Tibial nerve (tissue), 4 donors: ENCODE measurements around the gene ELF2. TPM values are rescaled to one million over a fixed set of nuclear protein-coding genes. Genes with fewer than 3 reads are reported as not detected.
"Not testable (repeated sequence)": the region's sequence is repeated elsewhere in the genome, so short reads cannot be mapped to it uniquely, and the experiment has no call there.

ENCODE experiments used
- DNase-seq, 2 donors: peaks; one replicate each; pipeline ENCODE4 v3.0.0-alpha.2; 2019; ENCODE audit warnings: low spot score in 2 of 2
- H3K27ac ChIP-seq, 4 donors: fragments of 200-600 bp; sonication (generic) in 3 of 4; one replicate each; pipeline ENCODE4 v1.5.1; 2017 to 2019; ENCODE audit warnings: mild to moderate bottlenecking in 1 of 4
- H3K27me3 ChIP-seq, 2 donors: fragments of 200-600 bp; sonication (generic) in 1 of 2; one replicate each; pipeline versions ENCODE4 v1.5.1 to v1.6.0; 2017 to 2019
- H3K36me3 ChIP-seq, 3 donors: fragments of 200-600 bp; sonication (generic); one replicate each; pipeline ENCODE4 v1.5.1; 2018 to 2019
- H3K4me1 ChIP-seq, 4 donors: fragments of 200-600 bp; sonication (generic) in 3 of 4; one replicate each; pipeline ENCODE4 v1.5.1; 2017 to 2019
- H3K4me3 ChIP-seq, 4 donors: fragments of 200-600 bp; sonication (generic) in 3 of 4; one replicate each; pipeline ENCODE4 v1.5.1; 2017 to 2019; ENCODE audit warnings: mild to moderate bottlenecking in 1 of 4, moderate library complexity in 1 of 4
- H3K9me3 ChIP-seq, 4 donors: fragments of 200-600 bp; sonication (generic) in 3 of 4; one replicate each; pipeline ENCODE4 v1.5.1; 2017 to 2019
- CTCF ChIP-seq, 5 experiments: fragments of 200-600 bp in 3 of 5; fragments of 450-650 bp in 2 of 5; sonication (generic) in 3 of 5; IDR thresholded peaks; one replicate each; pipeline ENCODE4 v1.5.1; 2016 to 2019; ENCODE audit warnings: antibody characterized with exemption in 5 of 5, mild to moderate bottlenecking in 3 of 5, moderate library complexity in 2 of 5
- EP300 ChIP-seq, 2 donors: sonication (generic); formaldehyde crosslinking; IDR thresholded peaks; one replicate each; pipeline ENCODE4 v1.6.1; 2017; ENCODE audit warnings: antibody characterized with exemption in 2 of 2, mild to moderate bottlenecking in 1 of 2
- POLR2A ChIP-seq, 2 donors: fragments of 450-650 bp; IDR thresholded peaks; one replicate each; pipeline ENCODE4 v1.6.1; 2017; ENCODE audit warnings: antibody characterized with exemption in 2 of 2, mild to moderate bottlenecking in 2 of 2, moderate library complexity in 2 of 2
- WGBS, 2 donors: methylation state at CpG; one replicate each; pipeline ENCODE4 v1.1.5; 2018; 5-methylcytosine and 5-hydroxymethylcytosine counted together
- total RNA-seq, 4 donors: library from RNA; depleted of rRNA; stranded (reverse); fragments of >200 nt; gene quantifications; one replicate each; pipeline ENCODE4 v1.1.0, GENCODE V29; 2016

The ELF2 gene
- total RNA-seq, 4 donors from 2014 or later: 47.1 to 62.8 (median 54.1) TPM

GRCh38 chr4:139077567-139078355 is 99.3 kb downstream of the ELF2 start:
- 51 to 63% methylated on average over 1 of the region's 1 CpG for WGBS, 2 donors
- no peak overlapping the region for H3K27ac ChIP-seq
- peaks cover 0 to 79% (median 19%) of the 10 kb centered on the region in 4 donors for H3K4me1 ChIP-seq
- peaks cover 0 to 5% (median 0%) of the 10 kb centered on the region in 3 donors for H3K36me3 ChIP-seq
- no peak overlapping the region for H3K4me3 ChIP-seq
- H3K27me3 ChIP-seq: no peaks in the 10 kb centered on the region
- TF ChIP-seq POLR2A (IDR thresholded peaks at IDR 0.05) (no peak), EP300 (IDR thresholded peaks at IDR 0.05) (no peak), CTCF (IDR thresholded peaks at IDR 0.05) (no peak)
- no peaks in the 10 kb centered on the region for H3K9me3 ChIP-seq
- DNase-seq: no peak

- no peak overlapping the region for H3K27ac ChIP-seq
- H3K9me3 ChIP-seq: no peaks in the 10 kb centered on the region
- H3K27me3 ChIP-seq: no peaks in the 10 kb centered on the region
- DNase-seq: no peak
- peaks cover 0 to 18% (median 2%) of the 10 kb centered on the region in 3 donors for H3K36me3 ChIP-seq
- no peak overlapping the region for H3K4me3 ChIP-seq
- TF ChIP-seq EP300 (IDR thresholded peaks at IDR 0.05) (no peak), POLR2A (IDR thresholded peaks at IDR 0.05) (no peak), CTCF (IDR thresholded peaks at IDR 0.05) (no peak)
- WGBS, 2 donors: 91 to 98% methylated on average over 1 of the region's 1 CpG
- peaks cover 0 to 68% (median 8%) of the 10 kb centered on the region in 4 donors for H3K4me1 ChIP-seq
These were observed 100.8 kb downstream of the ELF2 start for GRCh38 chr4:139076016-139076744.

GRCh38 chr4:139060591-139060990 is 116.4 kb downstream of the ELF2 start:
- no peaks in the 10 kb centered on the region for H3K9me3 ChIP-seq

GRCh38 chr4:139059026-139059425 is 118.0 kb downstream of the ELF2 start:
- H3K27ac ChIP-seq, H3K4me3 ChIP-seq, H3K27me3 ChIP-seq, DNase-seq, H3K9me3 ChIP-seq: not testable (repeated sequence)
- WGBS, 2 donors: 62 to 68% methylated on average over 4 of the region's 4 CpGs
- H3K4me1 ChIP-seq: peaks cover 0 to 13% (median 0%) of the 10 kb centered on the region in 4 donors
- H3K36me3 ChIP-seq: peaks cover under 1 to 85% (median 12%) of the 10 kb centered on the region in 3 donors

More at GRCh38 chr4:139060591-139060990, 116.4 kb downstream of the ELF2 start:
- H3K4me1 ChIP-seq: peaks cover 0 to 3% (median 0%) of the 10 kb centered on the region in 4 donors
- no peak for DNase-seq
- no peak overlapping the region for H3K27ac ChIP-seq
- H3K4me3 ChIP-seq: no peak overlapping the region
- peaks cover 3 to 86% (median 16%) of the 10 kb centered on the region in 3 donors for H3K36me3 ChIP-seq
- WGBS, 2 donors: 95 to 96% methylated on average over 3 of the region's 3 CpGs
- H3K27me3 ChIP-seq: no peaks in the 10 kb centered on the region
- TF ChIP-seq CTCF (IDR thresholded peaks at IDR 0.05) (no peak), EP300 (IDR thresholded peaks at IDR 0.05) (no peak), POLR2A (IDR thresholded peaks at IDR 0.05) (no peak)

- TF ChIP-seq POLR2A (IDR thresholded peaks at IDR 0.05) (no peak), CTCF (IDR thresholded peaks at IDR 0.05) (no peak), EP300 (IDR thresholded peaks at IDR 0.05) (no peak)
- peaks cover 0 to 65% (median 0%) of the 10 kb centered on the region in 3 donors for H3K36me3 ChIP-seq
- H3K4me1 ChIP-seq: peaks cover 0 to 13% (median 0%) of the 10 kb centered on the region in 4 donors
- no peak overlapping the region for H3K27ac ChIP-seq
- DNase-seq: no peak
- no peaks in the 10 kb centered on the region for H3K9me3 ChIP-seq
- H3K4me3 ChIP-seq: no peak overlapping the region
- 31 to 35% methylated on average over 1 of the region's 1 CpG for WGBS, 2 donors
- no peaks in the 10 kb centered on the region for H3K27me3 ChIP-seq
These were observed 122.1 kb downstream of the ELF2 start for GRCh38 chr4:139054791-139055505.
